ENCODE results near the gene MARCOL. TPM values are rescaled to one million over a fixed set of nuclear protein-coding genes. Genes with fewer than 3 reads are reported as not detected.
"Not testable (repeated sequence)": the region's sequence is repeated elsewhere in the genome, so short reads cannot be mapped to it uniquely, and the experiment has no call there.

The MARCOL gene
- total and polyA plus RNA-seq, 4 experiments from 2014 or later = not detected

DNA sequence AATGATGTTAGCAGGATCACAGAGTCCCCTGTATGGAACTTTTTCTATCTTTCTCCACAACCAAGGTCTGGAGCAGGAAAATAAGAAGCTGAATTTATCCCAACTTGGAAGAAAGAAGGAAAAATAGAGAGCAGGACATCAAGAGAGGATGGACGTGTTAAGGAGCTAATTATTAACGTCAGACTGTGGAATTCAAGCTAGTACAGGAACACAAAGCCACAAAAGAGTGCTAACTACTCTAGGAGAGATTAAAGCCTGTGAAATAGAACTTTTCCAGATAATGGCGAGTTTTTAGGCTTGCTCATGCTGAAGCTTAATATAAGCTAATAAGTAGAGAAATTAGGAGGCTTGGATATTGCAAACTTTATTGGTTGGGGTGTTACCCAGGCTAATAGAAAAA lies 29.6 kb downstream of the MARCOL start:
- Mint-ChIP-seq H3K27me3 (no peaks in the 10 kb centered on the region), H3K27ac (no peak overlapping the region), H3K4me3 (no peak overlapping the region), H3K9me3 (peaks cover 0 to 10% (median 4%) of the 10 kb centered on the region in 8 donors), H3K4me1 (no peaks in the 10 kb centered on the region), H3K36me3 (no peaks in the 10 kb centered on the region)
- no peaks in the 10 kb centered on the region for H3K4me1 ChIP-seq (ENCODE audit: insufficient read depth, low read length)
- no peak overlapping the region for H3K27ac ChIP-seq (ENCODE audit: low read depth, low read length)
- no peaks in the 10 kb centered on the region for H3K27me3 ChIP-seq (ENCODE audit: insufficient read depth, low read length)
- H3K9me3 ChIP-seq (ENCODE audit: control insufficient read depth in 1 of 2, low read length in 2 of 2) = no peaks in the 10 kb centered on the region
- ChIA-PET POLR2A (ENCODE audit: partially characterized antibody) (no interaction called here), CTCF (ENCODE audit: partially characterized antibody) (no interaction called here)
- no peak overlapping the region for H3K4me3 ChIP-seq (ENCODE audit: low read length in 2 of 2)
- no peak for DNase-seq
- intact Hi-C loops (cut with micrococcal nuclease) = no loop called here
- no peaks in the 10 kb centered on the region for H3K36me3 ChIP-seq (ENCODE audit: insufficient read depth, low read length)

DNA sequence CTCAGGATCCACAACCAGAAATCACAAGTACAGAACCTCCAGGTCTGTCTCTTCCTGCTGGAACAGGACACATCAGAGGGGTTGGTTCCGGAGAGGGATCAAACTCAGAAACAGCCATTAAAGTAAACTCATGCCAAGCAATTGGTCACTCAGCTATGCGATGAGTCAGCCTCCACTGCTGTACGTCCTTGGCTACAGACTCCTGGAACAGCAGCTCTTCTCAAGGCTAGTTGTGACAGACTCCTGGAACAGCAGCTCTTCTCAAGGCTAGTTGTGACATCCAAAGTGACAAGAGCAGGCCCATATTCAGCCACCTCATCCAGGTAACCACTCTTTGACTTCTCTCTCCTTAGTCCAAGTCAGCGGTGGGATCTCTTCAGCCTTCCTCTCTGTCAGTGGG lies 30.2 kb downstream of the MARCOL start, which contains the start of gene SPINK13:
TSS of gene SPINK13 (plus strand) at position 229 of the 400 bp plus-strand sequence. CDS start 1,279 bp downstream, outside the sequence.
- Mint-ChIP-seq H3K27ac (no peak within 1 kb of the TSS), H3K9me3 (peaks cover 0 to 10% (median 4%) of the 10 kb centered on the region in 8 donors), H3K27me3 (no peaks in the 10 kb centered on the region), H3K4me3 (no peak within 1 kb of the TSS), H3K4me1 (no peaks in the 10 kb centered on the region), H3K36me3 (no peaks in the 10 kb centered on the region)
- H3K4me3 ChIP-seq (ENCODE audit: low read length in 2 of 2) = no peak within 1 kb of the TSS
- DNase-seq = no peak
- intact Hi-C loops (cut with micrococcal nuclease) = no loop called here
- POLR2A ChIA-PET (ENCODE audit: partially characterized antibody) = no interaction called here
- H3K27me3 ChIP-seq (ENCODE audit: insufficient read depth, low read length) = no peaks in the 10 kb centered on the region
- CTCF ChIA-PET (ENCODE audit: partially characterized antibody) = no interaction called here
- no peaks in the 10 kb centered on the region for H3K9me3 ChIP-seq (ENCODE audit: control insufficient read depth in 1 of 2, low read length in 2 of 2)
- H3K4me1 ChIP-seq (ENCODE audit: insufficient read depth, low read length) = no peaks in the 10 kb centered on the region
- H3K36me3 ChIP-seq (ENCODE audit: insufficient read depth, low read length) = no peaks in the 10 kb centered on the region
- H3K27ac ChIP-seq (ENCODE audit: low read depth, low read length) = no peak within 1 kb of the TSS

DNA sequence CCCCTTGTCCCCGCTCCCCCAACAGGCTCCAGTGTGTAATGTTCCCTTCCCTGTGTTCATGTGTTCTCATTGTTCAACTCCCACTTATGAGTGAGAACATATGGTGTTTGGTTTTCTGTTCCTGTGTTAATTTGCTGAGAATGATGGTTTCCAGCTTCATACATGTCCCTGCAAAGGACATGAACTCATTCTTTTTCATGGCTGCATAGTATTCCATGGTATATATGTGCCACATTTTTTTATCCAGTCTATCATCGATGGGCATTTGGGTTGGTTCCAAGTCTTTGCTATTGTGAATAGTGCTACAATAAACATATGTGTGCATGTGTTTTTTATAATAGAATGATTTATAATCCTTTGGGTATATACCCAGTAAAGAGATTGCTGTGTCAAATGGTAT lies 36.8 kb downstream of the MARCOL start:
- H3K27me3 ChIP-seq (ENCODE audit: insufficient read depth, low read length); DNase-seq; H3K4me1 Mint-ChIP-seq; intact Hi-C loops (cut with micrococcal nuclease); CTCF ChIA-PET (ENCODE audit: partially characterized antibody); H3K27ac Mint-ChIP-seq; H3K4me3 ChIP-seq (ENCODE audit: low read length in 2 of 2); H3K4me1 ChIP-seq (ENCODE audit: insufficient read depth, low read length); H3K27me3 Mint-ChIP-seq; H3K36me3 Mint-ChIP-seq; POLR2A ChIA-PET (ENCODE audit: partially characterized antibody); H3K27ac ChIP-seq (ENCODE audit: low read depth, low read length); H3K9me3 ChIP-seq (ENCODE audit: control insufficient read depth in 1 of 2, low read length in 2 of 2); H3K36me3 ChIP-seq (ENCODE audit: insufficient read depth, low read length); H3K4me3 Mint-ChIP-seq: not testable (repeated sequence)
- peaks cover 0 to 43% (median 28%) of the 10 kb centered on the region in 8 donors for H3K9me3 Mint-ChIP-seq

DNA sequence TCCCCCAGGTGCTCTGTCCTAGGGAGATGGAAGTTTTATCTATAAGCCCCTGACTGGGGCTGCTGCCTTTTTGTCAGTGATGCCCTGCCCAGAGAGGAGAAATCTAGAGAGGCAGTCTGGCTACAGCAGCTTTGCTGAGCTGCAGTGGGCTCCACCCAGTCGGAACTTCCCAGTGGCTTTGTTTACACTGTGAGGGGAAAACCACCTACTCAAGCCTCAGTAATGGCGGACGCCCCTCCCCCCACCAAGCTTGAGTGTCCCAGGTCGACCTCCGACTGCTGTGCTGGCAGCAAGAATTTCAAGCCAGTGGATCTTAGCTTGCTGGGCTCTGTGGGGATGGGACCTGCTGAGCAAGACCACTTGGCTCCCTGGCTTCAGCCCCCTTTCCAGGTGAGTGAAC lies 42.6 kb downstream of the MARCOL start:
- H3K4me3 Mint-ChIP-seq; H3K27me3 Mint-ChIP-seq; POLR2A ChIA-PET (ENCODE audit: partially characterized antibody); H3K4me1 Mint-ChIP-seq; H3K27ac ChIP-seq (ENCODE audit: low read depth, low read length); H3K27me3 ChIP-seq (ENCODE audit: insufficient read depth, low read length); H3K9me3 ChIP-seq (ENCODE audit: control insufficient read depth in 1 of 2, low read length in 2 of 2); H3K36me3 Mint-ChIP-seq; H3K36me3 ChIP-seq (ENCODE audit: insufficient read depth, low read length); DNase-seq; H3K4me1 ChIP-seq (ENCODE audit: insufficient read depth, low read length); H3K27ac Mint-ChIP-seq; intact Hi-C loops (cut with micrococcal nuclease); H3K4me3 ChIP-seq (ENCODE audit: low read length in 2 of 2); CTCF ChIA-PET (ENCODE audit: partially characterized antibody): not testable (repeated sequence)
- H3K9me3 Mint-ChIP-seq = peaks cover 0 to 44% (median 25%) of the 10 kb centered on the region in 8 donors

DNA sequence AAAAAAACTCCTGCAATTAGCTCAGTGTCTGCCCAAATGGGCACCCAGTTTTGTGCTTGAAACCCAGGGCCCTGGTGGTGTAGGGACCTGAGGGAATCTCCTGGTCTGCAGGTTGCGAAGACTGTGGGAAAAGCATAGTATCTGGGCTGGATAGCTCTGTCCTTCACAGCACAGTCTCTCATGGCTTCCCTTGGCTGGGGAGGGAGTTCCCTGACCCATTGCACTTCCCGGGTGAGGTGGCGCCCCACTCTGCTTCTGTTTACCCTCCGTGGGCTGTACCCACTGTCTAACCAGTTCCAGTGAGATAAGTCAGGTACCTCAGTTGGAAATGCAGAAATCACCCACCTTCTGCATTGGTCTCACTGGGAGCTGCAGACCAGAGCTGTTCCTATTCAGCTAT lies 43.0 kb downstream of the MARCOL start:
- H3K9me3 Mint-ChIP-seq = peaks cover 0 to 40% (median 24%) of the 10 kb centered on the region in 8 donors
- H3K4me3 Mint-ChIP-seq; CTCF ChIA-PET (ENCODE audit: partially characterized antibody); H3K4me3 ChIP-seq (ENCODE audit: low read length in 2 of 2); intact Hi-C loops (cut with micrococcal nuclease); H3K4me1 ChIP-seq (ENCODE audit: insufficient read depth, low read length); H3K27ac Mint-ChIP-seq; H3K36me3 Mint-ChIP-seq; H3K27me3 ChIP-seq (ENCODE audit: insufficient read depth, low read length); H3K27me3 Mint-ChIP-seq; H3K4me1 Mint-ChIP-seq; H3K36me3 ChIP-seq (ENCODE audit: insufficient read depth, low read length); H3K9me3 ChIP-seq (ENCODE audit: control insufficient read depth in 1 of 2, low read length in 2 of 2); DNase-seq; POLR2A ChIA-PET (ENCODE audit: partially characterized antibody); H3K27ac ChIP-seq (ENCODE audit: low read depth, low read length): not testable (repeated sequence)

DNA sequence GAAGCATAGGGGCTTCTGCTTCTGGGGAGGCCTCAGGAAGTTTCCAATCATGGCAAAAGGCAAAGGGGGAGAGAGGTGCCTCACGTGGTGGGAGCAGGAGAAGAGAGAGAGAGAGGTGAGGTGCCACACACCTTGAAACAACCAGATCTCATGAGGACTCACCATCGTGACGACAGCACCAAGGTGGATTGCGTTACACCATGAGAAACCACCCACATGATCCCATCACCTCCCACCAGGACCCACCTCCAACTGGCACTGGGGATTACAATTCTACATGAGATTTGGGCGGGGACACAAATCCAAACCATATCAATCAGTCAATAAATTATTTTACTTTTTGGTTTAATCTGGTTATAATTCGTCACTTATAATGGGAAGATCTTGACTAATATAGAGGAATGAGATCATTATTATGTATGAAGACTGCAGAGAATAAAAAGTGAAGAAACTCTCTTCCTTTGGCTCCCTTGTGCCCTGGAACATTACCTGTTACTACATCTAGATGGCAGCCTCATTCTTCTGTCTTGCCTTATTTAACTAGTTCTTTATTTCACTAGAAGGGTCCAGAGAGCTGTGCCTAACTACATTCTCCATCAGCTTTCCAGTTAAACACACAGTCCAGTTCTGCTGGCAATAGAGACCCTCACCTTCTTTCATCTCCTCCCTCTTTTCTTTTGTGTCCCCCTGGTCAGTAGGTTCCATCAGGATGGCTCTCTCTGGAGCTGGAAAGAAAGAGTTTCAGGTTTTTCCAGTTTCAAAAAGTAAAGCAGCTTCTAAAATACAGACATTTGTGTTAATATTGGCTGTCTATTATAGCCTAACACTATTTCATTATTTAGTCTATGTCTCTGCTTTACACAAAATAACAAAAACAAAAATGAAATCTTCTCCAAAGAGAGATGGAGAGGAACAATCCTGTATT lies 52.2 kb downstream of the MARCOL start:
- Histone ChIP-seq H3K27me3 (ENCODE audit: insufficient read depth, low read length) (no peaks in the 10 kb centered on the region), H3K36me3 (ENCODE audit: insufficient read depth, low read length) (no peaks in the 10 kb centered on the region), H3K4me1 (ENCODE audit: insufficient read depth, low read length) (no peaks in the 10 kb centered on the region), H3K9me3 (ENCODE audit: control insufficient read depth in 1 of 2, low read length in 2 of 2) (no peaks in the 10 kb centered on the region), H3K4me3 (ENCODE audit: low read length in 2 of 2) (no peak overlapping the region), H3K27ac (ENCODE audit: low read depth, low read length) (no peak overlapping the region)
- DNase-seq = no peak
- H3K27ac Mint-ChIP-seq = no peak overlapping the region
- CTCF ChIA-PET (ENCODE audit: partially characterized antibody) = interaction anchor here (1.1 to 1.9 kb wide), 3 partner anchors 9 to 440 kb away, joined by 4 to 6 read pairs (median 5); no protein-coding TSS in a partner anchor
- peaks cover 0 to 3% of the 10 kb centered on the region in 2 donors for H3K27me3 Mint-ChIP-seq
- H3K36me3 Mint-ChIP-seq = no peaks in the 10 kb centered on the region
- intact Hi-C loops (cut with micrococcal nuclease) = loop anchor here (1.0 kb wide), 1 partner anchor 84 kb away; no protein-coding TSS in a partner anchor
- POLR2A ChIA-PET (ENCODE audit: partially characterized antibody) = no interaction called here
- H3K9me3 Mint-ChIP-seq = peaks cover 0 to under 1% (median 0%) of the 10 kb centered on the region in 8 donors
- H3K4me1 Mint-ChIP-seq = no peaks in the 10 kb centered on the region
- no peak overlapping the region for H3K4me3 Mint-ChIP-seq

All from CD4-positive, alpha-beta memory T cell (primary cell).